GM21515 (cell line): ENCODE data around the gene RPTN.

Source experiments
- ATAC-seq: cut with Tn5 transposase; IDR thresholded peaks from one replicate; pipeline ENCODE4 v1.9.1; 2021; ENCODE audit not compliant: unreplicated experiment

RPTN gene, protein sequence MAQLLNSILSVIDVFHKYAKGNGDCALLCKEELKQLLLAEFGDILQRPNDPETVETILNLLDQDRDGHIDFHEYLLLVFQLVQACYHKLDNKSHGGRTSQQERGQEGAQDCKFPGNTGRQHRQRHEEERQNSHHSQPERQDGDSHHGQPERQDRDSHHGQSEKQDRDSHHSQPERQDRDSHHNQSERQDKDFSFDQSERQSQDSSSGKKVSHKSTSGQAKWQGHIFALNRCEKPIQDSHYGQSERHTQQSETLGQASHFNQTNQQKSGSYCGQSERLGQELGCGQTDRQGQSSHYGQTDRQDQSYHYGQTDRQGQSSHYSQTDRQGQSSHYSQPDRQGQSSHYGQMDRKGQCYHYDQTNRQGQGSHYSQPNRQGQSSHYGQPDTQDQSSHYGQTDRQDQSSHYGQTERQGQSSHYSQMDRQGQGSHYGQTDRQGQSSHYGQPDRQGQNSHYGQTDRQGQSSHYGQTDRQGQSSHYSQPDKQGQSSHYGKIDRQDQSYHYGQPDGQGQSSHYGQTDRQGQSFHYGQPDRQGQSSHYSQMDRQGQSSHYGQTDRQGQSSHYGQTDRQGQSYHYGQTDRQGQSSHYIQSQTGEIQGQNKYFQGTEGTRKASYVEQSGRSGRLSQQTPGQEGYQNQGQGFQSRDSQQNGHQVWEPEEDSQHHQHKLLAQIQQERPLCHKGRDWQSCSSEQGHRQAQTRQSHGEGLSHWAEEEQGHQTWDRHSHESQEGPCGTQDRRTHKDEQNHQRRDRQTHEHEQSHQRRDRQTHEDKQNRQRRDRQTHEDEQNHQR

GRCh38 chr1:152159144-152159543 is at the start of gene RPTN:
Gene RPTN (minus strand): TSS chr1:152159228. CDS start chr1:152157889, 1,339 bp downstream.
- no peak for ATAC-seq

DNA sequence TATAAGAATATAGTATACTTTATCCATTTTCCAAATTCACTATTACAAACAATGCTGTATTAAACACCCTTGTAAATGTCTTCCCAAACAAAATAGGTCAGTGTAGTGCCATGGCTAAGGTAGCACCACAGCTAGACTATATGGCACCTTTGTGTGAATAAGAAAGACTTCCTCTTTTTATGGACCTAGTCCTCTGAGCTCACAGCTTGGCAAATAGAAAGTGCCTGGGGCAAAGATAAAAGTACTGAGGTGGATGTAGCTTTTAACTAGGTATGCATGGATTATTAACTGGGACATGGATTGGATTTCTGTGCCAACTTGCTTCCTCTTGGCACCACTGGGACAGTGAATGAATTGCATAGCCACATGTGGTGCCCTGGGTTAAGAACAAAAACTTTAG is 40.0 kb upstream of the RPTN start:
- no peak for ATAC-seq

- ATAC-seq, result no peak
Observed at GRCh38 chr1:152197361-152197941, 38.4 kb upstream of the RPTN start.

DNA sequence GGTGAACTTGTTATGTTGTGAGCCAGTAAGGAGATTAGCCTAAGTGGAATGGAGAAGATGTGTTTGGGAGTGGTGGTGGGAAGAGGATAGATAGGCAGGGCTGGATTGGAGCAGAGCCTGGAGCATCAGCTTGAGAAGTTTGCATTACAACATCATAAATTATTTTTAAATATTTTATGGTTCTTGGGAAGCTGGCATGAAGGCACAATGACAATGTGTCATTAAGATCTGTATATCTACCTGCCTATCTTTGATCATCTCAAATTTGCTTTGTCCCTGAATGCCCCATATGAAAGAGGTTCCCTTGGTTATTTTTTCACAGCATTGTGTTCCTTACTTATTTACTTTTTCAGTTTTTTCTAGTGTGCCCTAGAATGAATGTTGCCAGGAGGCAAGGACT is 32.7 kb upstream of the RPTN start:
- no peak for ATAC-seq

- no peak for ATAC-seq
Observed at GRCh38 chr1:152191260-152191659, 32.2 kb upstream of the RPTN start.

- no peak for ATAC-seq
Observed at GRCh38 chr1:152190589-152190988, 31.6 kb upstream of the RPTN start.

GRCh38 chr1:152189657-152190442 is 30.8 kb upstream of the RPTN start:
- no peak for ATAC-seq

GRCh38 chr1:152188673-152189591 is 29.9 kb upstream of the RPTN start:
- no peak for ATAC-seq

DNA sequence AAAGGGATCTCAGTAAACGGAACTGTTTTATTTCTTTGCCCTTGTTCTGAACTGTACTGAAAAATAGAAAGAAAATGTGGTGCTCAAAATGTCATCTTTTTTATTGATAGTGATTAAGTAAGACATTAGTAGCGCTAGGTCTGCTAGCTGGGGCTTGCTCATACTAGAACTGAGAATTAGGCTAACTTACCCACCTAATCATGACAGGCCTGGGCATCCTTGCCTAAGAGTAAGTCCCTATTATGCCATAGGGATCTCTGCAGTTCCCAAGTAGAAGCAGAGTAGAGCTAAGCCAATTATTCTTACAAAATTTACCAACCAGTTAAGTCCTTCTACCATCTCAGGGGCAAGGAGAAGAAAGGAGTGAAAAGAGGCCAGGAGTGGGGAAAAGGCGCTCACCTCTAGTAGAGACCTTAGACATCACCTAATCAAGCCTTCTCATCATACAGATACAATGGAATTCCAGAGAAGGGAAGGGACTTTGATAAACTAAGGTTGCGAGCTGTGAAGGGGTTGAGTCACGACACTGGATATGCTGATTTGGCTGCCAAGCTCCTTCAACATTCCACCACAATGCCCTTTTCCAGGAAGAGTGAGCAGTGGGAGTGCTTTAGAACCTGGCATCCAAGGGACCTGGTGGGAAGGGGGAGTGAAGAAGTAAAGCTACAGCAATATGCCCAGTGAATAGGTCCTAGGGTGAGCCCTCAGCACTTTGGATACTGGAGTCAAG is 27.7 kb upstream of the RPTN start:
- ATAC-seq, result no peak

GRCh38 chr1:152185544-152186391 is 26.7 kb upstream of the RPTN start:
- ATAC-seq, result peak; percentile 64

GRCh38 chr1:152182944-152183361 is 23.9 kb upstream of the RPTN start:
- ATAC-seq, result no peak

GRCh38 chr1:152182431-152182830 is 23.4 kb upstream of the RPTN start:
- ATAC-seq, result no peak

- ATAC-seq, result no peak
Observed at GRCh38 chr1:152179566-152179965, 20.5 kb upstream of the RPTN start.

- ATAC-seq, result no peak
Observed at GRCh38 chr1:152170287-152170905, 11.4 kb upstream of the RPTN start.

DNA sequence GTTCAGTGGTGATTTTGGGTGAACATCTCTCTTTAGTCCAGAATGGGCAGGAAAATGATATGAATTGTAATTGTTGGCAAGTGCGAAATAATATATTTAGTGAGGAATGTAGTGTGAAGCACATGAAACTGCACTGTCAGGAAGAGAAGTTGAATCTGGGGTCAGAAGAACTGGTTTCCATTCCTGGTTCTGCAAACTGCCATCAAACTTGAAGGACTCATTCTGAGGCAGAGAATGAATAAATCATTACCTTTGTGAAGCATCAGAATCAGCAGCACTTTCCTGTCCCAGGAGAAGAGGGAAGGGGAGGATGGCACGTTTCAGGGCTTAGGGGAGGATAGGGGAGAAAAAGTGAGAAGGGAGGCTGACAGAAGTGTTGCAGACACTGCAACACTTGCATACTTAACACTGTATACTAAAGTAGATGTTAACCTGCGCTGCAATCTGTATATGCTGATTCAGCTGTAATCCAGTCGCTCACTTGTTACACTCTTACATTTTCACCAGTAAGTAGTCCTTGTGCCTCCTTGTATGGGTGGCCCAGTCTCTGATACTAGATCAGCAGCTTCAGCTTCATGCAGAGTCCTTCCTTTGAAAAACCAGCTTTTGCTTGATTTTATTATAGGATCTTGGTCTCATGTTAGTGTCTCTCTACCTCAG is 10.5 kb upstream of the RPTN start:
- ATAC-seq, result no peak

DNA sequence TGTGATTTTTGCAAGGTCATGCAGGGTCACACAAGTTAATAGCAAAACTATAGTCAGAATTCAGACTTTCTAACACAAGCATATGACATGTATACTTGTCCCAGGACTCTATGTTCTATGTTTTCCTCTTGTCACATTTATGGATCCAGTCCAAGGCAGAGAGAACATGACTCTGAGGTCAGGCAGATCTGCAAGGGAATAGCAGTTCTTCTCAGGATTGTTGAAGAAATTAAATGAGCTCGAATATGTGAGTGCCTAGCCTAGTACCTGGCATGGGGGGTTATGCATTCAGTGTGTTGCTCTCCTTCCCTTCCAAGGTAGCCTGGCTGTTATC is 9.5 kb upstream of the RPTN start:
- ATAC-seq, result no peak

DNA sequence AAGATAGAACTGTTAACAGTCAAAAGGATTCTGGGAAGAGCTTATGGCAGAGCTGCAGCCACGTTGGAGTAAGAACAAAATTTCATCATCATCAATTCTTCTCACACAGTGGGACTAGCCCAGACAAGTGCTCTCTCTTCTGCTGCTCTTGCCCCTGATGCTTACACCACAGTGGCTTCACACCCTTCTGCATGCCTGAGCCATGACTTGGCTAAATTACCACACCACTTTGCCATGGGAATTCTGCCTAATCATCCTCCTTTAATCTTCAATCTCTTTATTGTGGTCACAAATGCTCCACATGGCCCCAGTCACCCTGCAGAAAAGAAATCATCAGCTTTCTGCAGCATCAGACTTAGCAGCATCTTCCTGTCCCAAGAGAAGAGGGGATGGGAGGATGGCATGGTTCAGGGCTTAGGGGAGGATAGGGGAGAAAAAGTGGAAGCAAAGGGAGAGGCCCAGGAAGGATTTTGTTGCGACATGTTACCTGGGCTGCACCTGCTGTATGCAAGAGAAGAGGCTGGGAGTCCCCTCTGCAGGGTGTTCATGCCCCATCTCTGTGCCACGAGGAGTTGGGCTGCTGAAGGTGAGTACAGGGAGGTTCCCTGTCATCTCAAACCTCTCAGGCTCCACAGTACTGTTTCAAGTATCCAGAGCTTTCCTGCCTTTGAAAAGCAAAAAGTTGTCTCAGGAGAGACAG is 9.0 kb upstream of the RPTN start:
- no peak for ATAC-seq
